ENCODE measurements around the gene ST7.

Gene ST7

GRCh38 chr7:117008886-117009531 is 55.7 kb downstream of the ST7 start:
- no peak for DNase-seq (ENCODE audit: low read depth, low spot score)

DNA sequence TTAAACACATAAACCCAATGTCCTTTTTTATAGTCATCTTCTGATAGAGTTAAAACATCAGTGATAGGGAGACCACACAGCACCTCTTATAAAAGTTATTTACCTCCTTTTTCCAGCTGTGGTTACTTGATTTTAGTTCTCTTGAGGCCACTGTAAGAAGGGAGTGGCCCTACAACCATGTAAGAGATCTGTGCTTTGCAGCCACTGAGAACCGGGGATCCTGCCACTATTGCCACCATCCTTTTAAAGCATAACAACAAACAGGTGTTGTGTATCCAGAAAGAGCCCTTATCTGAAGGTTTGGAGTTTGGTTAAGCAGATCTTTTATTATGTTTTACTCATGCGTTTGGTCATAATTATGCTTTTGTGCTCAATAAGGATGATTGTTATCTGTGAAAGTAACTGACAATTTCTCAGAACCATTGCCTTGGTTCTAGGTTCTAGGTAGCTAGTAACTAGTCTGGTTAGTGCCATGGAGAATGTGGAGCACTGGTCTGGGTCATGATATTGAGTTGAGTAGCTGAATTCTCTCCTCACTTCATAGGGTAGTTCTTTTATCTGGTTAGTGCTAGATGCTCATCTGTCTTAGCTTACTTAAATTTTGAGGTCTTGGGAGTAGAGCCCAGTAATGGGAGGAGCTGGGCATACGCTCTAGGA is 56.5 kb downstream of the ST7 start:
- DNase-seq (ENCODE audit: low read depth, low spot score), result no peak

DNA sequence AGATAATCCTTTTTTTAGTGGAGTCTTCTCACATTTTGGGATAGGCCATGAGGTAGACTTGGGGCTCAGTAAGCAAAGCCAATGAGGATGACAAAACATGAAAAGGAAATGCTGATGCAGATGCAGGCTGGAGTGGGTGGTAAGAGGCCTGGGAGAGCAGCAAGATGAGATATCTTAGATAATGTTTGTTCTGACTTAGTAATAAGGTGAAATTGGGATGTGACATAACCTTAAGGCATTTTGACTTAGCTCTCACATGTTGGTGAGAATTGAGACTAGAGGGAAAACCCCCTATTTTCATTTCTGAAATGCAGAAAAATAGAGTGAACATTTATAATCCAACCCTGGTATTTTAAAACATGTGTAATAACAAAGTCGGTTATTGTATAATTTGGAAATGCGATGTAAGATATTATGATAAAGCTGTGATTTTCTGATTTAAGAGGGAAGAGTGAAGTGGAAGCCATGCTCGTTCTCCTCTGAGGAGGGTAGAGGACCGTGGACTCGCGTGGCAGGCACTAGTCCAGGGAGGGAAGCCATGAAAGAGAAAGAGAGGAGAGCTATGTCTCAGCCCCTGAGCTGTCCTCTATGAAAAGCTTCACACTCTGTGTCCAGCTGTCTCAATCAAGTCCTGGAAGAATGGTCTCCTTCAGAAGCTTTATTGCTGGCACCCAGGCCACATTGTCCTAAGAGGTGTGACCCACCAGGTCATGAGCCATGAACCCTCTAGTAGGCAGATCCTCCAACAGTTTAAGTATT is 57.3 kb downstream of the ST7 start:
- DNase-seq (ENCODE audit: low read depth, low spot score), result no peak

DNA sequence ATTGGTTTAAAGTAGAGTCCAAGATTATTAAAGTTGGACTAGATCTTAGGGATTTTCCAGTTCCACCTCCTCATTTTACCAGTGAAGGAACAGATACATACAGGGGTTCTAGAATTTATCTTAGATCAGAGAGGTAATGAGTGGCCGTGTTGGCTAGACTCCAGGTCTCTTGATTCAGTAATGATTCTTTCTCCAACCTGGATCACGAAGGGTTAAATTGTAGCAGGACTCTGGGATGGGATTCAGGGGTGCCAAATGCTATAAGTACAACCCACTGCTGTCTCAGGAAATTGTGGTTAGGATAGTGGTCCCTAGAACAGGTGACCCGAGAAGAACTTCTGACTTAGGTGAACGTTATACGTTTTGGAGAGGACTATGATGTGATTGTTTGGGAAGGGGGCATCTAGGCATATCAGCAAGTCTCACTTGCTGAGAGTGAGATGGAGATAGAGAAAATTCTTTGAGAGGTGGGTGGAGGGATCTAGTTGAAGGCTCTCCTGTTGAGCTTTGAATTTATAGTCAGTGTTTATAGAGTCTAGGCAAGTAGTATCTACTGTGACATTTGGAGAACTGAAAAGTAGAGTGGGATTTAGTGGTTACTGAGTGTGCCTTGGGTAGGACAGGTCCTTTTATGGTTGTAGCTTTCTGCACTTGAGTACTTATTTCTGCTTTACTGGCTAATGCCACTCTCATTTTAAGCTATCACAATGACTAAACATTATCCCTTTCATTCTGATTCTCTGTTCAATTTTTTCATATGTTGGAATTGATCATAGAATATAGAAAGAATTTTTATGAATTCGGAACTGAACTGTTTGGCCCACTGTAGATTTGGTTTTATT is 58.3 kb downstream of the ST7 start:
- no peak for DNase-seq (ENCODE audit: low read depth, low spot score)

DNA sequence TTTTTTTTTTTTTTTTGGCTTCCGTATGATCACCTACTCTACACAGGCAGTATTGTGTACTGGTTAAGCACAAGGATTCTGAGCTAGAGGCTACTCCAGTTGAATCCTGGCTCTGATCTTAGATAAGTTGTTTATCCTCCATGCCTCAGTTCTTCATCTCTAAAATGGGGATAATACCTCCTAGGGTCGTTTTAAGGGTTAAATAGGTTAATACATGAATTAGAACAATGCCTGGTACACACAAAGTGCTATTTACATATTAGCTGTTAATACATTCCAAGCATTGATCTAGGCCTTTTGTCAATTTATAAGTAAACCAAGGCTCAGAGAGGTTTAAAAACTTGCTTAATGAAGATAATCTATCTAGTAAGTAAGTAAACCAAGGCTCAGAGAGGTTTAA is 59.0 kb downstream of the ST7 start:
- no peak for DNase-seq (ENCODE audit: low read depth, low spot score)

- no peak for DNase-seq (ENCODE audit: low read depth, low spot score)
Measured at GRCh38 chr7:117012696-117013095, 59.4 kb downstream of the ST7 start.

DNA sequence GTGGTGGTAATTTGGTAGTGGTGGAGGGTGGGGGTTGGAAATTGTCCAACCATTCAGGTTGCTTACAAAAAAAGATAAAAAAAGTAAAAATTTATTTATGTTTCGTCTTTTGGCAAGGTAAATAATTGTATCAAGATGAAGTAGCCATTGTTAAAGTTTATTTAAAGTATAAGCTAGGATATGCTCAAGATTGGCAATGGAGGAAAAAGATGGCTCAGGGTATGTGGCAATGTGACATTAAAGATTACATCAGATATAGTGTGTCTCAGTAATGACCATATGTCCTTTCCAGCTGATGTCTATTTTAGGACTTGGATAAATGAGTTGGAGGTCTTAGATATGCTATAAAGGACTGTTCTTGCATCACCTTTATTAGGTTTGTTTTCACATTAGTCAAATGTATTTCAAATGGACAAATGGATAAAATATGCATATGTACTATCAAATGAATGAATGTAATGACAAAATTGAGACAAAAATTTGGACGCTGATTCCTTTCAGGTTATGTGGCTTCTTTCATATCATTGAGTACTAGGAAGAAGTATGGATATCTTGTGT is 60.9 kb downstream of the ST7 start:
- no peak for DNase-seq (ENCODE audit: low read depth, low spot score)

- DNase-seq (ENCODE audit: low read depth, low spot score), result no peak
Measured at GRCh38 chr7:117014673-117015133, 61.4 kb downstream of the ST7 start.

- no peak for DNase-seq (ENCODE audit: low read depth, low spot score)
Measured at GRCh38 chr7:117015258-117016184, 62.2 kb downstream of the ST7 start.

DNA sequence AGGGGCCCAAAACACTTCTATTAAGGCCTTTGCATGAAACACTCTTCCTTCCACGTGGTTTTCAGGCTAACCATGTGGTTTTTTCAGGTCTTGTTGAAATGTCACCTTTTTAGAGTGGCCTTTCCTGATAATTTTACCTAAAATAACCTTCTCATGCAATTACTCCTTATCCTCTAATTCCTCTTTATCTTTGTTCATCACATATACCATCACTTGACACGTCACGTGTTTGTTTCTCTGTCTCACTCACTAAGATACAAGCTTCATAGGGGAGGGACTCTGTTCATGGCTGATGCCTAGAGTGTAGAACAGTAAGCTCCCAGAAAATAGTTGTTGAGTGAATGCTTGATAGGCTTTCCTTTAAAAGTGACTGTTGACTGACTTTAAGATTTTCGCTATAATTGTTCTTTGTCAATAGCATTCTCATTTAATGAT is 63.7 kb downstream of the ST7 start:
- no peak for DNase-seq (ENCODE audit: low read depth, low spot score)

DNA sequence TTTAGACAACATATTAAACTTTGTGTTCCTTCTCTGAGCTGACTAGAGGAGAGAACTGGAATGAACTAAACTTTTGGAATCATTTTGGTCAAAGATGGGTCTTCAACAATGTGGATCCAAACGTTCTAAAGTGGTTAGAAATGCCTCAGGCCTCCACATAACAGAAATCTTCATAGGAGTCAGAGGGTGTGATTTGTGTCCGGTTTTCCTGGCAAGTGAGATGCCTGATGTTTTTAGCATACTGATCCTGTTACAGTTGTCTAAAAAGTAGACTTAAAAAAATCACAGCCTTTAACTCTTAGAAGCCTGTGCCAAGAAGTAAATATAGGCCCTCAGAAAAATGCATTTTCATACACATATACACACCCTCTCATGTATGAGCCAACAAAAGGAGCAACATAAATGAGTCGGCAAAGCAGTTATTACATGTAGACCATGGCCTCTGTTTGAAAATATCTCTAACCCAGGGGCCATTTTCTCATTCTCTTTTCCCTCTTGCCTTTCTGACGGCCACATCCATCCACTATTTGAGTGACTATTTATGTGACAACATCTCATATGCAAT is 64.5 kb downstream of the ST7 start:
- no peak for DNase-seq (ENCODE audit: low read depth, low spot score)

DNA sequence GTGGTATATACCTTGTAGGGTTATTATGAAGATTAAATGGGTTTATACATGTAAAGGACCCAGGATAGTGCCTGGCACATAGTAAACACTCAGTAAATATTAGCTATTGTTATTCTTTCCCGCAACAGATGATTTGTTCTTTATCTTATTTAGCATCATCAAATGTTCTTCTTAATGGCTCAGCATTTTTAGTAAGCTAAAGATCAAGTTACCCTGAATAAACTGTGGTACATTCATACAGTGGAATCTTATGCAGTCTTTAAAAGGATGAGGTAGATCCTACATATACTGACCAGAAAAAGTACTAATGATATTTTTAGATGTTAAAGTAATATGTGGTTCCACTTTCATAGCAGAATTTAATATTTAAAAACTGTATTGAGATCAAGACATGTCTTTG is 65.4 kb downstream of the ST7 start:
- no peak for DNase-seq (ENCODE audit: low read depth, low spot score)

DNA sequence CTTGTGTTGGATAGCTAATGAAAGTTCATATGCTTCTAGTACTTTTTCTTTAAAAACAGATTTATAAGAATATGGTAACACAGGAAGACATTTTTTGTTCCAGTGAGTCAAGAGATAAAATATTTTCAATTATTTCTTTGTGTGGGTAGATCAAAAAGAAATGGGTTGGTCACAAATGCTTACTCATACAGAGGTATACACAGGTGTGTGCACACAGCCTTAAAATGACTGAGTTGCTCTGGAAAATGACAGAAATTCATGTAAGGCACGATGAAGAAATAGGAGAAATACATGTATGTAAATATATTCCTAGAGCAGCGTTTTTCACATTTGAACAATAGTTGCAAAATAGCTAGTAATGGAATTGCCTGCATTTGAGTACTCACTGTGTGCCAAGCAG is 66.0 kb downstream of the ST7 start:
- no peak for DNase-seq (ENCODE audit: low read depth, low spot score)

DNA sequence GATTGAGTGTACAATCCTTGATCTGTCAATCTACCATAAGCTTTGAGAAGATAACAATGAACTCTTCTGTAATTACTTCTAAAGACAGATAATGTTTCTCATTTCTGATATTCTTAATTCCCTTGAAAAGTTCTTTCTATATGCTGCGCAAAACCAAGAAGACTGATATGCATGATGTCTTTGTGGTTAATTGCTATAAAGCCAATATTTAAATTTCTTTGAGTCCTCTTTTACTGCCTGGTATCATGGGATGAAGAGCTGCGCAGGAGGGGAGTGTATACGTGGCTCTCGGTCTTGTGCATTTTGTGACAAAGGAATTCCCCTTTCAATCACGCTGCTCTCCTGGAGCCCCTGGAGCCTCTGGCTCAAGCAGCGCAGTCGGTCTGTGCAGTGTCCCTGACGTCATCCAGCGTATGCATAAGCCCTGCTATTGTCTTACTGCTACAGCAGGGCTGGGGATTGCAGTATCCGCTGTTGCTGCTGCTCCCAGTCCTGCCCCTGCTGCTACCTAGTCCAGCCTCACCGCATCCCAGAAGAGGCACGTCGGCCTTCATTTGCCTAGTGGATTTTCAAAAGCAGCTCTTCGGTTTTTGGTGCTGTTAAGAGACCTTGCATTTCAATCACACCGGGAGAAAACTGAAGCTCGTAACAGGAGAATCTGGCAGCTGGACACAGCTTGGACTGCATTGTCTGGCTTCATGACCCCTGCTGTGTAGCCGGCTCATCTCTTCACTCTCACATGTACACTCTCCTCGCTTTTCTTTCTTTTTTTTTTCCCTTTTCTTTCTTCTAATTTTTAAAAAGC is 66.7 kb downstream of the ST7 start:
- peak; percentile 84 for DNase-seq (ENCODE audit: low read depth, low spot score)

DNA sequence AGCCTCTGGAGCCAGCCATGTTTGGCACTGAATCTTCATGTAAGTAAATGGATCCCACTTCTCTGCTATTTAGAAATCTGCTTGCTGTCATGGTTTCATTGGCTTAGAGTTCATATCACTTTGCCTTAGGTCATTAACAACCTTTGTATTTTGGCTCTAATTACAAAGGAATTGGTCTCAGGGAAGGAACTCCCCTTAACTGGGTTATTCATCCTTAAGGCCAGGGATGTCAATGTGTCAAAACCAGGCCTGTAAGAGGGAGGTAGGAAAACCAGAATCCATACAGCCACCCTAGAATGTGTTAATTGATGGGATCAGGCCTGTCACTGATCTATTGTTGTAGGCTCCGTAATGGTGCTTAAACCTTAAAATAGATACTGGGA is 67.3 kb downstream of the ST7 start:
- no peak for DNase-seq (ENCODE audit: low read depth, low spot score)

DNA sequence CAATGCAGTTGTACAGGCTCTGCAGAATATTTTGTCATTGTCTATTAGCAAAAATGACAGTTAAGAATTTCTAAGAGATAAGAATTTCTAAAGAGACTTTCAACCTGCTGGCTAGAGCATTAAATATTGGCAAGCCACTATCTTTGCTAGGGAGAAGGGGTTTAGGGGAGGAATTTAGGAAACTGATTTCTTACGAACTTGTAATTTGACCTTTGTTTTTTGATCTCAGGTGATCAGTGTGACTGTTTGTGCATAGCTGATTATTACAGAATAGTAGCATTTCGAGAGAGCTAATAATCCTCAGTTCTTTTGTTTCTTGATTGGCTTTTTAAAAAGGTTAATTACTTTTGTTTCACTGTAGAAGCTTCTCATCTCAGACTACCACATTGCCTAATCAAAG is 68.1 kb downstream of the ST7 start:
- DNase-seq (ENCODE audit: low read depth, low spot score), result no peak

GRCh38 chr7:117021986-117022385 is 68.7 kb downstream of the ST7 start:
- no peak for DNase-seq (ENCODE audit: low read depth, low spot score)

DNA sequence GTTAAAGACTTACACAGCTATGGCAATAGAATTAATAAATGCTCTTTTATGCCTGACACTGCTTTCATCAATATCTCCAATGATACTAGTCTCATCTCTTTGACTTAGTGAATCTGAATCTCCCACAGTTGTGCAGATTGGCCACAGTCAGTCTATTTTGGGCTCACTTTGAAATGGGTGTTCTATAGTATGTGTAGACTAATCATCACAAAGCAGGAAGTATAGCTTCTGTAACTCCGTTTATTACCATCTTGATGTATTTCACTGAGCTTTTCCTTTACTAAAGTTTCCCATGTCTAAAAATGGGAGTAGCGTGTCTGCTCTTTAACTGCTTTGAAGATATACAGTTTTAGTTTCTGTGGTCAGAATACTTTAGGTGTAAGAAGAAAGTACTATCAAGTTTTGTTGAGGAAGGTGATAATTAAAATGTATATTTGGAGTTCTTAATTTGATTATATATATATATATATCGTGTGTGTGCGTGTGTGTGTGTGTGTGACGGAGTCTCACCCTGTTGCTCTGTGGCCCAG is 70.1 kb downstream of the ST7 start:
- no peak for DNase-seq (ENCODE audit: low read depth, low spot score)

DNA sequence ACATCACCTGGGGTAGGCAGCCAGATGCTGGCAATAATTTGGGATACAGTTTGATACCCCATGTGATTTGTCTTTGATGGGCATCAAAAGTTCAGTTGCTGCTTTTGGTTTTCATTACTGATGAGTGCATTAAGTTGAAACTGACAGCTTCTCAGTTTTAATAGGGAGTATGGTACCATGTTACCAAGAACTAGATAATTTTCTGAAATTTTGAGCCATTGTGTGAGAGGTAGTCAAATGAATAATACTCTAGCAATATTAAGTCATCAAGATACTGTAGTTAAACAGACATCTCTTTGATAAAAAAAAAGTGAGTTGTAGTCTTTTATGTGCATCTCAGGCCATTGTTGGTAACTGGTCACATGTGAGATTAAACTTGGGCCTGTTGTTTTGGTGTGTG is 71.5 kb downstream of the ST7 start:
- DNase-seq (ENCODE audit: low read depth, low spot score), result no peak
